GM18867 (cell line): ENCODE measurements around the gene AGFG2.

Experiments
- ATAC-seq: cut with Tn5 transposase; IDR thresholded peaks from one replicate; pipeline ENCODE4 v1.9.1; 2021; ENCODE audit warnings: mild to moderate bottlenecking, moderate library complexity; ENCODE audit not compliant: unreplicated experiment

AGFG2 gene

DNA sequence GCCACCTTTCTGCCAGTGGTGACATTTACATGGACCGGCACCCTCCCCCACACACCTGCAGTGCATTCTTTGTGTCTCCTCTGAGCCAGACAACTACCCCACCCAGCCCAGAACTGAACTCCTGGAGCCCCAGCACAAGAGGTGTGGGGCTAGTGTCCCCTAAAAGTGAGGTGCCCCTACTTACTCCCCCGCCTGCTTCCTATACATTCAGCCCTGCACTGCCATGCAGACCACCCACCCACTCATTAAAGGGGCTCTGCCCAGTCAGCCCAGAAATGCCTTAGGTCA lies 32.8 kb downstream of the AGFG2 start:
- no peak for ATAC-seq

DNA sequence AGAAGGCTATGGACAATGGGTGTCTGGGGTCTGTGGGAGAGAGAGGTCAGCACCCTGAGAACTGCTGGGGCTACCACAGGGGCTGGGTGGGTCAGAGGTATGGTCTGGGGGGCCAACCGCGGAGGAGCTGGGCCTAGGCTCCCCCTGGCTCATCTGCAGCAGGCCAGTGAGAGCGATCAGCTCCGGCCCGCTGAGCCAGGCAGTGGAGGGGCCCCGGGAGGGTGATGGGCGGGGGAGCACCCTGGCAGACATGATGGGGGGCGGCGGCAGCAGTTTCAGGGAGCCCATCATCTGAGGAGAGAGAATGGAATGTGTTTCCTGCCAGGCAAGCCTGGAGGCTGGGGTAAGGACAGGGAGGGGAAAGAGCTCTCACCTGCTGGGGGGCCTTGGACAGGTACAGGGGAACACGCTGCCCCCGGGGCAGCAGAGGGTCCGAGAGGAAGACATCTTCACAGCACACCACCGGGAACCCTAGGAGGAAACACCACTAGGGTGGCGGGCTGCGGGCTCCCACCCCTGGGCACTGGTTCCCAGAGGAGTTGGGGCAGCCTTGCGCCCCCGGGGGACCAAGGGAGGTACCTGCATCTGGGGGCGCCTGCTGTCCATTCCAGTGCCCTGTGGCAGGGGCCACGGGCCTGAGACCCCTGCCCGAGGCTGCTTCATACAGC lies 33.4 kb downstream of the AGFG2 start:
- ATAC-seq = no peak

DNA sequence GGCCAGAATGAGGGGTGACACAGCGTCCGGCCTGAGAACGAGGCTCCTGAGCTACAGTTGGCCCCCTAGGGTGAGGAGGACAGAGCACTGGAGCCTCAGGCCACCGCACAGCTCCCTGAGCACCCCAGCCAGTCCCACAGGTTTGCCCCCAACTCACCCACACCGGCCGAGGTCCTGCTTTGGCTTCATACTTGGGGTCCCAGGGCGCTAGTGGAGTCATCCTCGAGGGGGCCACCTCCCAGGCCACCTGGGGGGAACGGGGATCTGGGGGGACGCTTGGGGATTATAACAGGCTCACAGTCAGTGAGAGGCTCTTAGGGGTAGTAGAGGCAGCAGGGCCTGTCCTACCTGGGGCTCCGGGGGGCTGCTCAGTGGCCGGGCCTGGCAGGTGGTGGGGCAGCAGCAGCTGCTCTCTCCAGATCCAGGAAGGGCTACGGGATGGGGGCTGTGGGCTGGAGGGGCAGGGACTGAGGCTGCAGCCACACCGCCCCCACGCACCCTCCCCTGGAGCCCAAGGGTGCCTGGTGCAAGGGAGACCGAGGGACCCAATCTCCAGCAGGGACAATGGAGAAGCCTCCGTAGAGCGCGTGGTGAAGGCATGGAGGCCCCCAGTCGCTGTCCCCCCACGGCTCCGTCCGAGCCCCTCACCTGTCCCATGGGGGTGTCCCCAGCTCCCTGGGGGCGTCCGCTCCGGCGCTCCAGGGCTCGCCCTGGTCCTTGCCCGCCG lies 34.1 kb downstream of the AGFG2 start:
- ATAC-seq = no peak

DNA sequence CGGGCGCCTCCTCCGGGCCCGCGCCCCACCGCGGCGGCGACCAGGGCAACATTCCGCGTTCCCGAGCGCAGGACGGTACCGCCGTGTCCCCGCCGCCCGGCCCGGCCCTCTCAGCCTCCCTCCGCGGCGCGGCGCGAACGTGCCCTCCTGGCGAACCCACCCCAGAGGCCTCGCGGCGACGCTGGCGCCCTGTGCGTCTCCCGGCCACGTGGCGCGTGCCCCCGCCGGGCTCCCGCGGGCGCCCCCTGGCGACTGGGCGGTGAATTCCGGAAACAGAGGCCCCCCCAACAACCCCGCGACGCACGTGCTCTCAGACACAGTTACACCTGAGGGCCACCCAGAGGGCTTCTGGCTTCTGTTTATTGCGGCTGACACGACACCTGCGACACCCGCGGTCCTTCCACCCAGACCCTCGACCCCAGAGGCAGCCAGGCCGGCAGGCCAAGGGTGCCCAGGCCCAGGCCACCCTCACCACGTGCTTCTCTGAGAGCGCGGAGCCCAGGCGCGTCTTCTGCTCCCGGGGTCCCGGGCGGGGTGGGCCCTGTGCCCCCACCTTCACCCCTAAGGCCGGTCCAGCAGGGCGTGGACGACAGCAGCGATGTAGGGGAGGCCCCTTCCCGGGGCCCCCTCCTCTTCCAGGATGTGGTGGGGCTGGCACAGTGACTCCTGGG lies 34.8 kb downstream of the AGFG2 start, which contains the start of gene SAP25:
SAP25 (minus strand) TSS at position 210 of the 671 bp plus-strand sequence; CDS start at position 52, 158 bp downstream.
- no peak for ATAC-seq

DNA sequence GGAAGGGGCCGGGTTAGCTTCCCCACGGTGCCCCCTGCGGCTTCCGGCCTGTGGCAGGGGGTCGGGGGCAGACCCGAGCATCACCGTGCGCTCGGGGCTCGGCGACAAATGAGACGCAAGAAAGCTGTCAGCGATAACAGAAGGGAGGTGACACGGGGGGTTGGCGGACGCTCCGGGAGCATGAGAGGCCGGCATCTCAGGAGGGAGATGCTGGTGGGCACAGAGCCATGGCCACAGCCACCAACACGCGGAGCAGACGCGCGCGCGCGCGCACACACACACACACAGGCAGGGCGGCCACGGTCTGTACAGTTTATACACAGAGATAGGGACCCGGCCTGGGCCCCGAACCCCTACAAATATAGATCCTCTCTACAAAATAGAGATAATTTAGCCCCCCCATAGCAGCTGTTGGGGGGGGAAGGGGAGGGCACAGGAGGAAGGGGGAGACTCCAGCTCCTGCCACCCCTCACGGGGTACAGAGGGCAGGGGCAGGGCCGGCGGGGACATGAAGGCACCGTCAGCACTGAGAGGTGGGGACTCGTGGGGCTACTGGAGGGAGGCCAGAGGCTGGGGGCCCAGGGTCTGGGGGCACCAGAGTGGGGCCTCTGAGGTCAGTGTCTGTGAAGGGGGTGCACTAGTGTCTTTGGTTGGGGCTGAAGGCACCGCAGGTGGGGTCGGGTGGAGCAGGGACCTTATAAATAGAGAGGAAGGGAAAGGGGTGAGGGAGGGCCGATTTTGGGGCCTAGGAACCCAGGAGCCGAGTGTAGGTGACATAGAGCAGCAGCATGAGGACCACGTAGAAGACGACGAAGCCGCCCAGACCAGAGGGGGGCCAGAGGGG lies 35.6 kb downstream of the AGFG2 start:
- ATAC-seq = no peak

DNA sequence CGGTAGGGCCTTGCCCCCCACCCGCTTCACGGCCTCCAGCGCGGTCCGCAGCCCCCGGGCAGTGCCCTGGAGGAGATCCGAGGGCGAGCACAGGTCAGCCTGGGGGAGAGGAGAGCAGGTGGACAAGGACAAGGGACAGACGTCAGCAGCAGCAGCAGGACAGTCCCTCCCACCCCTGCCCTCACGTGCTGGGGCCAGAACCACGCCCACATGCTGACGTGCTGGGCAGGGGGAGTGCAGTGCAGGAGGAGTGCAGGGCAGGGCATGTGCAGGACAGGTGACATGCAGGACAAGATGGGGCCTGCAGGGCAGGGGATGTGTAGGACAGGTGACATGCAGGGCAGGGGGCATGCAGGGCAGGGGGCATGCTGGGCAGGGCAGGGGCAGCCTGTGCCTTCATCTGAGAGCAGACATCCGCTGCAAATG lies 36.2 kb downstream of the AGFG2 start:
- no peak for ATAC-seq

DNA sequence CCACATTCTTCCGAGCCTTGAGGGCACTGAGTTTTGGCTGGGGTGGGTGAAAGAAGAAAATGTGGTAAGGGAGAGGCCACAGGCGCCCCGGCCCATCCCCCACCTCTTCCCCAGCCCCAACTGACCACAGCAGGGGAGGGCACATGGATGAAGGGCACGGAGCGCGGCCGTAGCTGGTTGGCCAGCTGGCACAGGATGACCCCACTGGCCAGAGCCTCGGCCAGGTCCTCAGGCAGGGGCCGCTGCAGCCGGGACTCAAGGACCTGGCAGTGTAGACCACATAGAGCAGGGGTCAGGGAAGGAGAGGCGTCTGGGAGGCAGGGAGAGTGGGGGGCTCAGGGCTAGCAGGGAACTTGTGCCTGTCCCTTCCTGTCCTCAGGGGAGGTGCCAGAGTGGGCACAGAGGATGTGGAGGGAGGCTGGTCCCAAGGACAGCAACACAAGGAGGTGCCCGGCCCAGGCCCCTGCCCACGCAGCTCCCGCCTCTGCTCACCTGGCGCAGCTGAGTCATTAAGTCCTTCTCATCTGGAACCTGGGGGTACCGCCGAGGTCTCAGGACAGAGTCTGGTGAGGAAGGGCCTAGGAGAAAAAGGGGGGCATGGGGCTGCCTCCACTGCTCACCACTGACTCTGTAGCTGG lies 36.9 kb downstream of the AGFG2 start:
- no peak for ATAC-seq

DNA sequence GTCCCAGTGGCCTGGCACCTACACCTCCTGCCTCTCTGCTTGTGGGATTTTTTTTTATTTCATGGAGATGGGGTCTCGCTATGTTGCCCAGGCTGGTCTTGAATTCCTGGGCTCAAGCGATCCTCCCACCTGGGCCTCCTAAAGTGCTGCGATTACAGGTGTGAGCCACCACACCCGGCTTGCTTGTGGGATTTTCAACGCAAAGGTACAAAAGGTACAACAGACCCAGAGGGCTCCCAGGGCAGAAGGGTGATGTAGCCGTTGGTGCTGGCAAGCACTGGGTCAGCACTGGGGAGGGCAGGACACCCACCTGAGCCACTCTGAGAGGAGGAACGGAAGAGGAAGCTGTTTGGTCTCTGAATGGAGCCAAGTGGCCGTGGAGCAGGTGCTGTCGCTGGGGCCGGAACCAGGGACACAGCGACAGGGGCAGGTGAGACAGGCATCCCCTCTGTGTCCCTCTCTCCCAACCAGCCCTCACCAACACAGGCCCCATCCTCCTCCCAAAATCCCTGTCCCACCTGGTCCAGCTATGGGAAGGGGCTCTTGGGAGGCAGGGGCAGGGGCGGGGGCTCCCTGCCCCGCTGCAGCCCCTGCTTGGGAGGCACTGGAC lies 37.5 kb downstream of the AGFG2 start:
- no peak for ATAC-seq

DNA sequence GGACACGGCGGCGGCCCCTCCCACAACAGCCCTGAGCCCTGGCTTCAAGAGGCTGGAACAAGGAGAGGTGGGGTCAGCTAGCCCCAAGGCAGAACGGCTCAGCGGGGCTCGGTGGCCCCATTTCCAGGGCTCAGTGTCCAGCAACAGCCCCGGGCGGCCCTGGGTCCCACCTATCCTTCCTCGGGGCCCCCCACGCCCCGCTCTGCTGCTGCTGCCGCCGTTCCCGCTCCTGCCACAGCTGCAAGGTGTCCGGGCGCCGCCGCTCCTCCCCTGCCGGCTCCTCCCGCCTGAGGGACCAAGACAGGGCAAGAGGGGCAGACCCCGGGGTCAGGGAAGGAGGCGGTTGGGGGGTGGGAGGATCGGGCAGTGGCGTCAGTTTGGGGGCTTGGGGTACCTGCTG lies 38.1 kb downstream of the AGFG2 start:
- no peak for ATAC-seq

DNA sequence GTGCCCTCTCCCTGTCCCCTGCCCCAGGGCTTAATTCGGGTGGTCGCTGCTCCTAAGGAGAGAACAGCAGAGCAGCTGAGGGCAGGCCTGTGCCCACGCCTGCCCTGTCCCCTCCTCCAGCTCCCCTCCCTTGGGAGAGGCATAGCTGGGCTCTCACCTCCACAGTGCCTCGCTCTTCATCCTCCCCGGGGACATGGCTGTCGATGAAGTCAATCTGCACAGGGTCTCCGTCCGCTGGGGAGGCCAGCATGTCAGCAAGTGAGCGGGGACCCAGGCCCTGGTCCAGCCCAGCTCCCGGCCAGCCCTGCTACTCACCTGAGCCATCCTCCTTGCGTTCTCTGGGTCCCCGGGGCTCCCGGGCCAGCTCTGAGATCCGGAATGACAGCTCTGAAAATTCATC lies 38.5 kb downstream of the AGFG2 start:
- ATAC-seq = no peak

DNA sequence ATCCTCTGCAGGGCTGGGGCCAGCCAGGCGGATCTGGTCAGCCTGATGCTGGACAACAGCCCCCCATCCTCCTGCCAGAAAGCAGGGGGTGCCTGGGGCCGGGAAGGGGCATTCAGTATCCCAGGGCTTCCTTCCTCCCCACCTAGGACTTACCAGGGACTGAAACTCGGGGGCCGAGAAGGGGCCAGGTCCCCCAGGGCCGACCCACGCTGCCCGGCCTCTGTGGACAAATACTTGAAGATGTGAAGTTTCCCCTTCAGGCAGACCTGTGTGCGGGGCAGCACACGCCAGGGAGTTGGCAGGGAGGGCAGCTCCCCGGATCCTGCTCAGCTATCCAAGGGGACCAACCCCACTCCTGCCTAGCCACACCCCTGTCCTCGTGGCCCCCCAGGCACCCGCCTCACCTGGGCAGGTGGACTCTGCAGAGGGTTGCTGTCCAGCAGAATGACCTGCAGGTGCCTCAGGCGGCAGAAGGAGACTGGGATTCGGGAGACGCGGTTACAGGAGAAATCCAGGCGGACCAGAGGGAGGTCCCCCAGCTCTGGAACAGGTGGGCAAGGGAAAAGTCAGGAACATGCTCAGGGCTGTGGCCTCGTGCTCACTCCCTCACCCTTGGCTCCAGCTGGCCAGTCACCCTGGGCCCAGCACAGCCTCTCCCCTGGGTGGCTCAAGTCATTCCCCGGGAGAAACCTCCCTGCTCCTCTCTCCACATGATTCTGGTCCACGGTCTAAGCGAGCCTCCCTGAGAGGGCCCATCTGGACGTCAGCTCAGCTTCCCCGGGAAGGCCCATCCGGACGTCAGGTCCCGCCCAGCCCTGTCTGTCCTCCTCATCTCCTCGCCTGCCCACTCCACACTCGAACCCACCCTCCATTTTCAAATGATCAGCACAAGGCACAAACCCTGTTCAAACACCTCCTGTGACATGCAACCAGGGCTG lies 39.5 kb downstream of the AGFG2 start:
- ATAC-seq = no peak

DNA sequence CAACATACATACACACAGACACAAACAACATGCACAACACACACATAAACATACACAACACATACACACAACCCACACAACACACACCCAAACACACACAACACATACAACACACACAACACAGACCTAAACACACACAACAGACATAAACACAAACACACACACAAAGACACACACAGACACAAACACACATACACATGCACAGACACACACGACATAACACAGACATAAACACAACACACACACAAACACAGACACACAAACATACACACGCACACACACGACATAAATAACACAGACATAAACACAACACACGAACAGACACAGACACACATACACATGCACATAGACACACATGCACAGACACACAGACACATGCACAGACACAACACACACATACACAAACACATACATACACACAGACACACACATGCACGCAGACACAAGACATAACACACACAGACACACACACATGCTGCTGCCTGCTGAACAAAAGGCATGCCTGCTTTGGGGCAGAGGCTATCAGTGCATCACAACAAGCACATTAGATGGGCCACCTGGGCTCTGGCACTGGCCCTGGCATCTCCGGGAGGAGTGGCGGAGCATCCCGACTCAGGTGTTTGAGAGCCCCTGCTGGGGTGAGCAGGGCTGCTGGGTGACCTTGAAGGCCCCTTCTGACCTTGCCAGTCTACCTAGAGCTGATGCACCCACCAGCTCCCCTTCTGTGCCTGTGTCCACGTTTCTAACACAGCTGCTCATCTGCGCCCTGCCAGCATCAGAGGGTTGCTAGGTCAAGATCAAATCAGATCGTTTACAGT lies 41.7 kb downstream of the AGFG2 start:
- ATAC-seq = no peak

DNA sequence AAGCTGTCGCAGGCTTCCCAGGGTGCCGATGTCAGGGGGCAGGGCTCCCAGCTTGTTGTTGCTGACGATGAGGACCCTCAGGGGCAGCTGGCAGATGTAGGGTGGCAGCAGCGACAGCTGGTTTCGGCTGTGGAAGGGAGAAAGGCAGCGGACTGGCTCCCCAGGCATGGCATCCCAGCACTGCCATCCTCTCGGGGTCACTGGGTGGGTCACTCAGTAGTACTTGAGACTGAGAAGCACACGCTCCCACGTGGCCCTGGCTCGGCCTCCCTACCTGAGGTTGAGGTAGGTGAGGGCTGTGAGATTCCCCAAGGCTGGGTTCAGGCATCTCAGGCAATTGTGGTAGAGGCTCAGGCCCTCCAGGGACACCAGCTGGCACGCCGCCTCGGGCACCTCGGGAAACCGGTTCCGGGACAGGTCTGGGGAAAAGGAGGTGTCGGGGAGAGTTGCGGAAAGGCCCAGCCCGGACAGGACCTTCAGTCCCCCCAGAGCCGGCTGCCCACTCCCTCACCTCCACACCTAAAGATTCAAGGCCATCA lies 43.1 kb downstream of the AGFG2 start:
- ATAC-seq = no peak

DNA sequence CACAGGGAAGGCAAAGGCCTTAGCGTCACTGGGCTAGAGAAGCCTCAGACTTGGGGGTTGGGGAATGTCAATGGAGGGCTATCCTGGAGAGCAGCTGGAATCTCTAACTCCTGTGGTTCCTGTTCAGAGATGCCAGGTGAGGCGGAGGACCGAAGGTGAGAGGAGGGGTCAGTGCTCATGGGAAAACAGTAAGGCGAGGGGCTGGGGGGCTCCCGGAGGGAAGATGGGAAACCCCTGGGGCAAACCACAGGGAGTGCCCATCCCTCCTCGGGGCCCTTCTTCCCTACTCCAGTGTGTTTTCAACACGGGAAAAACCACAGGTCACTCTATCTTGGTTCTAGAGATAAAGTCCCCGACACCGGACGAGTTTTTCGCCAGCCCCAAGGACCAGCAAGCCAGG lies 43.6 kb downstream of the AGFG2 start:
- no peak for ATAC-seq

DNA sequence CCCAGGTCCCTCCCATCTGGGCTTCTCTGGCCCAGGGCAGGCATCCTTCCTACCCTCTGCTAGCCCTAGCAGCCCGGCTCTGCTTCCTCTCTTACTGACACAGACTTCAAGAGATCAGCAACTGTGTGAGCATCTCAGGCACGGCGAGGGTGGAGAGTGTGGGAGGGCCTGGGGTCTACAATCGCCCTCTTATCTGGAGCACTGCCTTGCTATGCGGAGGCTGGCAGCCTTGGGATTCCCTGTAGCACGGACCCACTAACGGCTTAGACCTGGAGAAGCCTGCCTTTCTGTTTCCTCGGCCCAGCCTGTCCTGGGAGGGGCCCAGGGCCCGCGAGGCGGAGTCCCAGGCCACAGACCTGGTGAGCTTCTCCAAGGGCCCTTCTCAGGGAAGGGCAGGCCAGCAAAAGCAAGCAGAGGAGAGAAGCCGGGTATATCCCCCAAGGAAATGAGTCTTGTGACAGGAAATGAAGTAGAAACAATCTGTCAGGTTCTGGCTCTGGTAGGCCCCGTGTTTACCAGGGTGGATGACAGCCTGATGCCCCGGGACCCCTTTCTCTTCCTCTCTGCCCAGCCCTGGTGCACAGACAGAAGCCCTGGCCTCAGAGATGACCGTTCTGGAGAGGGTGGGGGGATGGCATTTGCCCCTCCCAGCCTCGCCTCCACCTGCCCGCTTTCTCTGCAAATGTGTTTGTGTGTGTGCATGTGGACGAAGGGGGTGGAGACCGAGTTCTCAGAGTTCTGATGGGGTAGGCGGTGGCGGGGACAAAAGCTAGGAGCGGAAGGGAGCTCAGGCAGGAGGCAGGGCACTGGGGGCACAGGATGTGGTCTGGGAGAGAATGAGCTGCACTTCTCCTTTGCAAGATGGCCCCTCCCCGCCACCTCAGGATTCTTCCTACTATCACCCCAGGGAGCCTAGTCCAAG lies 44.4 kb downstream of the AGFG2 start:
- no peak for ATAC-seq

DNA sequence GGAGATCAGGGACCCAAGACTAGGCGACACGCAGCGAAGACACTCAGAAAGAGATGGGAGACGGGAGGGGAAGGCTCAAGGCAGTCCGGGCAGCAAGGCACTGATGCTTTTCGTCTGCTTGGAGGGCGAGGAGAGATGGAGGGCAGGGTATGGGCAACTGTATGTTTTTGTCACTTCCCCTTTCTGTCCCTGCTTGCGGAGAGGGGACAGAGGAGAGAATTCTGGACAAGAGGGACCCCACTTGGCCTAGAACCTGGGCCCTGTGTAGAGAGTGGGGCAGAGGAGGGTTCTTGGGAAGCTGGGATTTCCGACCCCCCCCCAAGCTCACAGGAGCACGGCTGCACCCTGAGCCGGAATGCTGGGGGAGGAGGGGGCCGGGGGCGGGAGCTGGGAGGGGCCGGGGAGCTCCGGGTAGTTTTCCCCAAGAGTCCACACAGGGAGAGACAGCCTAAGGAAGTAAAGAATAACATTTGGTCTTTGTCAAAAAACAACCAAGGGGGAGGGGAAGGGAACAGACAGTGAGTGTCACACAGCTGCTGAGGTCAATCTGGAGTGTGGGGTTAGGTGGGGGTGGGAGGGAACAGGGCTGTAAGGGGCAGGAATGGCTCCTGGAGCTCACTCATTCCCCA lies 45.2 kb downstream of the AGFG2 start:
- ATAC-seq = no peak
